GM12878 (cell line): ENCODE data around the gene MXD4. TPM values are rescaled to one million over a fixed set of nuclear protein-coding genes. Genes with fewer than 3 reads are reported as not detected.
A peak's percentile ranks its signal among the peaks of the same experiment; 100 is the strongest.

Experiments
- BRCA1 ChIP-seq: IDR thresholded peaks from 2 replicates; pipeline ENCODE4 v1.6.1; 2011; ENCODE audit warnings: low read depth, low read length, improper control_type of control experiment
- CBFB ChIP-seq: IDR thresholded peaks from 2 replicates; pipeline ENCODE4 v1.6.1; 2016; ENCODE audit warnings: antibody characterized with exemption, low read depth
- CREM ChIP-seq: IDR thresholded peaks from 2 replicates; pipeline ENCODE4 v1.6.1; 2014; ENCODE audit warnings: antibody characterized with exemption, low read depth
- EP300 ChIP-seq, 2 experiments: fragments of 150-350 bp in 1 of 2; IDR thresholded peaks; 2 replicates each; pipeline ENCODE4 v1.6.1; 2011 to 2012; ENCODE audit warnings: low read depth in 2 of 2, low read length in 2 of 2, borderline replicate concordance in 1 of 2, improper control_type of control experiment in 1 of 2, inconsistent platforms in 1 of 2; ENCODE audit not compliant: control insufficient read depth in 1 of 2
- FOXK2 ChIP-seq: fragments of 450-650 bp; IDR thresholded peaks from 2 replicates; pipeline ENCODE4 v1.6.1; 2017; ENCODE audit warnings: mild to moderate bottlenecking, moderate library complexity
- HDAC6 ChIP-seq: fragments of 200-600 bp; sonication (generic); IDR thresholded peaks from one replicate; pipeline ENCODE4 v1.8.0; 2017; ENCODE audit warnings: antibody characterized with exemption; ENCODE audit not compliant: unreplicated experiment
- JUND ChIP-seq: IDR thresholded peaks from 2 replicates; pipeline ENCODE4 v1.6.1; 2012; ENCODE audit warnings: low read depth, mild to moderate bottlenecking, low read length, improper control_type of control experiment, moderate library complexity
- MTA3 ChIP-seq: IDR thresholded peaks from 2 replicates; pipeline ENCODE4 v1.6.1; 2012; ENCODE audit warnings: low read length, inconsistent platforms, borderline replicate concordance
- NRF1 ChIP-seq: conservative IDR thresholded peaks from 2 replicates; pipeline ENCODE4 v1.6.1; 2011; ENCODE audit warnings: mild to moderate bottlenecking, low read depth, low read length, improper control_type of control experiment
- RB1 ChIP-seq: fragments of 450-650 bp; formaldehyde crosslinking; IDR thresholded peaks from 2 replicates; pipeline ENCODE4 v1.6.1; 2017; ENCODE audit warnings: mild to moderate bottlenecking, borderline replicate concordance
- SRF ChIP-seq, 2 experiments: IDR thresholded peaks; 2 replicates each; pipeline ENCODE4 v1.6.1; 2011; ENCODE audit warnings: low read depth in 2 of 2, low read length in 2 of 2, mild to moderate bottlenecking in 1 of 2, moderate library complexity in 1 of 2
- STAT3 ChIP-seq: IDR thresholded peaks from 2 replicates; pipeline ENCODE4 v1.6.1; 2011; ENCODE audit warnings: low read depth, low read length, improper control_type of control experiment
- TBL1XR1 ChIP-seq: IDR thresholded peaks from 2 replicates; pipeline ENCODE4 v1.6.1; 2012; ENCODE audit warnings: low read depth, low read length, improper control_type of control experiment
- YY1 ChIP-seq: IDR thresholded peaks from 2 replicates; pipeline ENCODE4 v1.6.1; 2011; ENCODE audit warnings: low read depth, mild to moderate bottlenecking, low read length
- polyA plus RNA-seq, 11 experiments: library from polyadenylated mRNA; depleted of rRNA in 4 of 11; unstranded in 6 of 11; stranded (reverse) in 5 of 11; fragments of >200 nt; fragmentation: Nextera tagmentation in 4 of 11; fragmentation: Illumina TruSeq in 1 of 11; extraction: Ambion mirVana in 4 of 11; extraction: Trizol in 1 of 11; gene quantifications; 1 replicate in 1 of 11; 2 replicates in 10 of 11; pipeline versions ENCODE4 v1.2.1 to v1.2.3, GENCODE V29; 2011 to 2016; ENCODE audit warnings: inconsistent platforms in 2 of 11, missing spikeins in 2 of 11, low read depth in 1 of 11
- total RNA-seq, 4 experiments: library from RNA; depleted of rRNA in 3 of 4; stranded (reverse); fragments of >200 nt in 3 of 4; fragmentation: Illumina TruSeq in 1 of 4; extraction: Trizol in 1 of 4; gene quantifications; 2 replicates each; pipeline versions ENCODE4 v1.2.1 to v1.2.3, GENCODE V29; 2013 to 2021
- TF ChIP-seq, protein P1 (sequence below): fragments of 450-650 bp; IDR thresholded peaks from 2 replicates; pipeline ENCODE4 v1.6.1; 2017; ENCODE audit warnings: mild to moderate bottlenecking, low read depth, inconsistent platforms; ENCODE audit not compliant: poor library complexity, severe bottlenecking
- TF ChIP-seq, protein P2 (sequence below): fragments of 150-350 bp; IDR thresholded peaks from 2 replicates; pipeline ENCODE4 v1.6.1; 2014; ENCODE audit warnings: mild to moderate bottlenecking, low read depth, low read length
- TF ChIP-seq, protein P3 (sequence below): fragments of 450-650 bp; IDR thresholded peaks from 2 replicates; pipeline ENCODE4 v1.6.1; 2016; ENCODE audit warnings: mild to moderate bottlenecking
- TF ChIP-seq, protein P4 (sequence below), 3 experiments: IDR thresholded peaks in 2 of 3; conservative IDR thresholded peaks in 1 of 3; 2 replicates each; pipeline ENCODE4 v1.5.1; 2011; ENCODE audit warnings: low read depth in 3 of 3, low read length in 3 of 3, mild to moderate bottlenecking in 3 of 3, control low read depth in 2 of 3, moderate library complexity in 2 of 3, inconsistent platforms in 1 of 3, mixed read lengths in 1 of 3; ENCODE audit not compliant: control insufficient read depth in 2 of 3, insufficient read depth in 1 of 3; ENCODE audit errors: extremely low read depth in 1 of 3
- TF ChIP-seq, protein P5 (sequence below): IDR thresholded peaks from 2 replicates; pipeline ENCODE4 v1.6.1; 2012; ENCODE audit warnings: mild to moderate bottlenecking, low read depth, low read length

The MXD4 gene
- total and polyA plus RNA-seq, 10 of the 15 experiments (the other 5 are each of a cell fraction or from before 2014, with no cell fraction given): 0.21 to 25.6 (median 5.2) TPM

DNA sequence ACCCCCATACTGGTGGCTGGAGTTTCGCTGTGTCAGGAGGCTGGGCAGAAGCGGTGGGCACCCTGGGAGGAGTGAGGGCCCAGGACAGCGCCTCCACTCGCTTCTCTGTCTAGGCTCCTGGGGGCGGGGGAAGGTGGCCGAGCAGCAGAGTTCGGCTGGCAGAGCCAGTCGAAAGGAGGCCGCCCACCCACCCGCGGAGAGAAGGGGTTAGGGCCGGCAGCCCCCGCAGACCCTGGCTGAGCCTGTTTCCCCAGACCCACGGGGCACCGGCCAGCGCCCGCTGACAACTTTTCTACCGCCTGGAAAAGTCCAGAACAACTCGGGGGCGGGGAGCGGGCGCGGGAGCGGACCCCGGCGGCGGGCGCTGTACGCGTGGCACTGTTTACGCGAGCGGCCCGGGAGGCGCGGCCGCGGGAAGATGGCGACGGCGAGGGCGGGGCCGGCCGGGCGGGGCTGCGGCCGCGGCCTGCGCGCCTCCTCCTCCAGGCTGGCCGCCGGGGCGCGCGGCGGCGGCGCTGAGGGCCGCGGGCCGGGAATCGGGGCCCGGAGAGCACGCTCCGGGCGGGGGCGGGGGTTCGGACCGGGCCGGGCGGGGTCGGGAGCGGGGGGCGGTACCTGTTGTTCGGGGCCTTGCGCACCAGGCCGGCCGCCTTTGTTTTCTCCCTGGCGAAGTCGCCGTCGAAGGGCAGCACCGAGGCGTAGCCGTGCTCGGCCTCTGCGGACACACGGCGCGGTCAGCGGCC lies 628 bp downstream of the MXD4 start (continued):
- TF ChIP-seq, protein P1, sequence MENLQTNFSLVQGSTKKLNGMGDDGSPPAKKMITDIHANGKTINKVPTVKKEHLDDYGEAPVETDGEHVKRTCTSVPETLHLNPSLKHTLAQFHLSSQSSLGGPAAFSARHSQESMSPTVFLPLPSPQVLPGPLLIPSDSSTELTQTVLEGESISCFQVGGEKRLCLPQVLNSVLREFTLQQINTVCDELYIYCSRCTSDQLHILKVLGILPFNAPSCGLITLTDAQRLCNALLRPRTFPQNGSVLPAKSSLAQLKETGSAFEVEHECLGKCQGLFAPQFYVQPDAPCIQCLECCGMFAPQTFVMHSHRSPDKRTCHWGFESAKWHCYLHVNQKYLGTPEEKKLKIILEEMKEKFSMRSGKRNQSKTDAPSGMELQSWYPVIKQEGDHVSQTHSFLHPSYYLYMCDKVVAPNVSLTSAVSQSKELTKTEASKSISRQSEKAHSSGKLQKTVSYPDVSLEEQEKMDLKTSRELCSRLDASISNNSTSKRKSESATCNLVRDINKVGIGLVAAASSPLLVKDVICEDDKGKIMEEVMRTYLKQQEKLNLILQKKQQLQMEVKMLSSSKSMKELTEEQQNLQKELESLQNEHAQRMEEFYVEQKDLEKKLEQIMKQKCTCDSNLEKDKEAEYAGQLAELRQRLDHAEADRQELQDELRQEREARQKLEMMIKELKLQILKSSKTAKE: no peak
- TF ChIP-seq NRF1 (no peak), CREM (no peak), MTA3 (no peak), JUND (no peak), RB1 (peak; percentile 45; the same call in 1 of the 2 replicates), STAT3 (no peak), BRCA1 (no peak), CBFB (no peak), FOXK2 (no peak), HDAC6 (no peak), YY1 (peak; percentile 89), EP300 (IDR thresholded peaks at IDR 0.05; ENCODE audit: borderline replicate concordance in 1 of 2, control insufficient read depth in 1 of 2, low read depth in 2 of 2, low read length in 2 of 2) (no peak), SRF (IDR thresholded peaks at IDR 0.05; ENCODE audit: low read depth in 2 of 2, low read length in 2 of 2) (no peak), TBL1XR1 (no peak)
- TF ChIP-seq, protein P2, sequence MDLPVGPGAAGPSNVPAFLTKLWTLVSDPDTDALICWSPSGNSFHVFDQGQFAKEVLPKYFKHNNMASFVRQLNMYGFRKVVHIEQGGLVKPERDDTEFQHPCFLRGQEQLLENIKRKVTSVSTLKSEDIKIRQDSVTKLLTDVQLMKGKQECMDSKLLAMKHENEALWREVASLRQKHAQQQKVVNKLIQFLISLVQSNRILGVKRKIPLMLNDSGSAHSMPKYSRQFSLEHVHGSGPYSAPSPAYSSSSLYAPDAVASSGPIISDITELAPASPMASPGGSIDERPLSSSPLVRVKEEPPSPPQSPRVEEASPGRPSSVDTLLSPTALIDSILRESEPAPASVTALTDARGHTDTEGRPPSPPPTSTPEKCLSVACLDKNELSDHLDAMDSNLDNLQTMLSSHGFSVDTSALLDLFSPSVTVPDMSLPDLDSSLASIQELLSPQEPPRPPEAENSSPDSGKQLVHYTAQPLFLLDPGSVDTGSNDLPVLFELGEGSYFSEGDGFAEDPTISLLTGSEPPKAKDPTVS: peak; percentile 78
- TF ChIP-seq, protein P3, sequence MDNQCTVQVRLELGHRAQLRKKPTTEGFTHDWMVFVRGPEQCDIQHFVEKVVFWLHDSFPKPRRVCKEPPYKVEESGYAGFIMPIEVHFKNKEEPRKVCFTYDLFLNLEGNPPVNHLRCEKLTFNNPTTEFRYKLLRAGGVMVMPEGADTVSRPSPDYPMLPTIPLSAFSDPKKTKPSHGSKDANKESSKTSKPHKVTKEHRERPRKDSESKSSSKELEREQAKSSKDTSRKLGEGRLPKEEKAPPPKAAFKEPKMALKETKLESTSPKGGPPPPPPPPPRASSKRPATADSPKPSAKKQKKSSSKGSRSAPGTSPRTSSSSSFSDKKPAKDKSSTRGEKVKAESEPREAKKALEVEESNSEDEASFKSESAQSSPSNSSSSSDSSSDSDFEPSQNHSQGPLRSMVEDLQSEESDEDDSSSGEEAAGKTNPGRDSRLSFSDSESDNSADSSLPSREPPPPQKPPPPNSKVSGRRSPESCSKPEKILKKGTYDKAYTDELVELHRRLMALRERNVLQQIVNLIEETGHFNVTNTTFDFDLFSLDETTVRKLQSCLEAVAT: no peak
- TF ChIP-seq, protein P4, sequence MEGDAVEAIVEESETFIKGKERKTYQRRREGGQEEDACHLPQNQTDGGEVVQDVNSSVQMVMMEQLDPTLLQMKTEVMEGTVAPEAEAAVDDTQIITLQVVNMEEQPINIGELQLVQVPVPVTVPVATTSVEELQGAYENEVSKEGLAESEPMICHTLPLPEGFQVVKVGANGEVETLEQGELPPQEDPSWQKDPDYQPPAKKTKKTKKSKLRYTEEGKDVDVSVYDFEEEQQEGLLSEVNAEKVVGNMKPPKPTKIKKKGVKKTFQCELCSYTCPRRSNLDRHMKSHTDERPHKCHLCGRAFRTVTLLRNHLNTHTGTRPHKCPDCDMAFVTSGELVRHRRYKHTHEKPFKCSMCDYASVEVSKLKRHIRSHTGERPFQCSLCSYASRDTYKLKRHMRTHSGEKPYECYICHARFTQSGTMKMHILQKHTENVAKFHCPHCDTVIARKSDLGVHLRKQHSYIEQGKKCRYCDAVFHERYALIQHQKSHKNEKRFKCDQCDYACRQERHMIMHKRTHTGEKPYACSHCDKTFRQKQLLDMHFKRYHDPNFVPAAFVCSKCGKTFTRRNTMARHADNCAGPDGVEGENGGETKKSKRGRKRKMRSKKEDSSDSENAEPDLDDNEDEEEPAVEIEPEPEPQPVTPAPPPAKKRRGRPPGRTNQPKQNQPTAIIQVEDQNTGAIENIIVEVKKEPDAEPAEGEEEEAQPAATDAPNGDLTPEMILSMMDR (IDR thresholded peaks at IDR 0.05 in 2 of 3, conservative IDR thresholded peaks at IDR 0.05 in 1 of 3; ENCODE audit: control insufficient read depth in 2 of 3, extremely low read depth in 1 of 3, insufficient read depth in 1 of 3, low read depth in 3 of 3, low read length in 3 of 3): no peak
- TF ChIP-seq, protein P5, sequence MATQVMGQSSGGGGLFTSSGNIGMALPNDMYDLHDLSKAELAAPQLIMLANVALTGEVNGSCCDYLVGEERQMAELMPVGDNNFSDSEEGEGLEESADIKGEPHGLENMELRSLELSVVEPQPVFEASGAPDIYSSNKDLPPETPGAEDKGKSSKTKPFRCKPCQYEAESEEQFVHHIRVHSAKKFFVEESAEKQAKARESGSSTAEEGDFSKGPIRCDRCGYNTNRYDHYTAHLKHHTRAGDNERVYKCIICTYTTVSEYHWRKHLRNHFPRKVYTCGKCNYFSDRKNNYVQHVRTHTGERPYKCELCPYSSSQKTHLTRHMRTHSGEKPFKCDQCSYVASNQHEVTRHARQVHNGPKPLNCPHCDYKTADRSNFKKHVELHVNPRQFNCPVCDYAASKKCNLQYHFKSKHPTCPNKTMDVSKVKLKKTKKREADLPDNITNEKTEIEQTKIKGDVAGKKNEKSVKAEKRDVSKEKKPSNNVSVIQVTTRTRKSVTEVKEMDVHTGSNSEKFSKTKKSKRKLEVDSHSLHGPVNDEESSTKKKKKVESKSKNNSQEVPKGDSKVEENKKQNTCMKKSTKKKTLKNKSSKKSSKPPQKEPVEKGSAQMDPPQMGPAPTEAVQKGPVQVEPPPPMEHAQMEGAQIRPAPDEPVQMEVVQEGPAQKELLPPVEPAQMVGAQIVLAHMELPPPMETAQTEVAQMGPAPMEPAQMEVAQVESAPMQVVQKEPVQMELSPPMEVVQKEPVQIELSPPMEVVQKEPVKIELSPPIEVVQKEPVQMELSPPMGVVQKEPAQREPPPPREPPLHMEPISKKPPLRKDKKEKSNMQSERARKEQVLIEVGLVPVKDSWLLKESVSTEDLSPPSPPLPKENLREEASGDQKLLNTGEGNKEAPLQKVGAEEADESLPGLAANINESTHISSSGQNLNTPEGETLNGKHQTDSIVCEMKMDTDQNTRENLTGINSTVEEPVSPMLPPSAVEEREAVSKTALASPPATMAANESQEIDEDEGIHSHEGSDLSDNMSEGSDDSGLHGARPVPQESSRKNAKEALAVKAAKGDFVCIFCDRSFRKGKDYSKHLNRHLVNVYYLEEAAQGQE: no peak
